B cell (primary cell): ENCODE data around the gene CREM. TPM values are rescaled to one million over a fixed set of nuclear protein-coding genes. Genes with fewer than 3 reads are reported as not detected.

Experiments
- ATAC-seq: fragments of 200-7000 bp; cut with Tn5 transposase; one replicate; pipeline ENCODE4 v1.10.0; 2021; ENCODE audit warnings: low read depth, mild to moderate bottlenecking, moderate number of reproducible peaks, moderate library complexity
- CTCF ChIA-PET: fragments of 350-600 bp; sonication (Branson Sonifier 250); formaldehyde crosslinking; loops from one replicate; lab custom pipeline; 2021; ENCODE audit warnings: antibody characterized with exemption, inconsistent platforms; lab: Charles Lee
- POLR2A ChIA-PET: fragments of 350-600 bp; sonication (Branson Sonifier 250); formaldehyde crosslinking; loops from one replicate; lab custom pipeline; 2021; ENCODE audit warnings: antibody characterized with exemption; lab: Charles Lee
- DNase-seq: peaks from one replicate; pipeline ENCODE4 v3.0.0; 2013
- H2AFZ ChIP-seq: 2 replicates; pipeline ENCODE4 v1.6.1; 2012; ENCODE audit warnings: mild to moderate bottlenecking, low read depth, low read length; ENCODE audit not compliant: insufficient read depth, poor library complexity, severe bottlenecking
- H3K27ac ChIP-seq, 2 donors: 1 replicate in 1 of 2; 2 replicates in 1 of 2; pipeline ENCODE4 v1.5.1; 2012 to 2013; ENCODE audit warnings: low read length in 2 of 2, mild to moderate bottlenecking in 2 of 2, moderate library complexity in 1 of 2
- H3K27me3 ChIP-seq, 4 experiments: fragments of 200-600 bp in 1 of 4; sonication (generic) in 1 of 4; replicated peaks in 1 of 4; 1 replicate in 2 of 4; 2 replicates in 2 of 4; pipeline versions ENCODE4 v1.6.1 to v1.7.0; 2013 to 2016; ENCODE audit warnings: low read length in 3 of 4, mild to moderate bottlenecking in 2 of 4, mixed read lengths in 1 of 4, moderate library complexity in 1 of 4; ENCODE audit not compliant: insufficient read depth in 4 of 4, control insufficient read depth in 3 of 4; ENCODE audit errors: control extremely low read depth in 1 of 4
- H3K36me3 ChIP-seq, 2 experiments: replicated peaks in 1 of 2; 1 replicate in 1 of 2; 2 replicates in 1 of 2; pipeline versions ENCODE4 v1.6.1 to v1.7.1; 2013; ENCODE audit warnings: low read length in 1 of 2; ENCODE audit not compliant: insufficient read depth in 2 of 2, control insufficient read depth in 1 of 2; ENCODE audit errors: control extremely low read depth in 1 of 2, extremely low read depth in 1 of 2
- H3K4me1 ChIP-seq, 2 donors: fragments of 200-600 bp in 1 of 2; sonication (generic) in 1 of 2; 1 replicate in 1 of 2; 2 replicates in 1 of 2; pipeline versions ENCODE4 v1.5.1 to v1.6.1; 2013 to 2017; ENCODE audit warnings: low read length in 2 of 2; ENCODE audit not compliant: control insufficient read depth in 2 of 2, insufficient read depth in 2 of 2
- H3K4me2 ChIP-seq: replicated peaks from 2 replicates; pipeline ENCODE3; 2012; ENCODE audit warnings: mild to moderate bottlenecking, low read depth, low read length; ENCODE audit not compliant: poor library complexity, severe bottlenecking
- H3K4me3 ChIP-seq, 5 experiments: fragments of 200-600 bp in 1 of 5; sonication (generic) in 1 of 5; 1 replicate in 3 of 5; 2 replicates in 2 of 5; pipeline versions ENCODE4 v1.5.1 to v1.7.0; 2011 to 2016; ENCODE audit warnings: low read length in 4 of 5, mild to moderate bottlenecking in 4 of 5, low read depth in 2 of 5, control low read depth in 1 of 5, moderate library complexity in 1 of 5; ENCODE audit not compliant: insufficient read depth in 1 of 5; ENCODE audit errors: control extremely low read depth in 1 of 5, extremely low read depth in 1 of 5
- H3K79me2 ChIP-seq: fragments of 200-600 bp; sonication (generic); one replicate; pipeline ENCODE4 v1.6.0; 2016; ENCODE audit warnings: low read length; ENCODE audit not compliant: control insufficient read depth, insufficient read depth
- H3K9ac ChIP-seq: fragments of 200-600 bp; sonication (generic); 2 replicates; pipeline ENCODE4 v1.6.1; 2017; ENCODE audit warnings: mild to moderate bottlenecking, low read length, moderate library complexity
- H3K9me3 ChIP-seq, 3 donors: one replicate each; pipeline versions ENCODE4 v1.6.1 to v1.7.1; 2013; ENCODE audit warnings: low read length in 2 of 3; ENCODE audit not compliant: control insufficient read depth in 2 of 3, insufficient read depth in 1 of 3; ENCODE audit errors: control extremely low read depth in 1 of 3
- H4K20me1 ChIP-seq: 2 replicates; pipeline ENCODE4 v1.6.0; 2012; ENCODE audit warnings: mild to moderate bottlenecking, low read length; ENCODE audit not compliant: insufficient read depth, control insufficient read depth, poor library complexity, severe bottlenecking
- H3K27ac Mint-ChIP-seq: one replicate; pipeline ENCODE4 v1.8.0; 2021; ENCODE audit warnings: mixed read lengths
- H3K27me3 Mint-ChIP-seq: one replicate; pipeline ENCODE4 v1.8.0; 2021; ENCODE audit warnings: mixed read lengths
- H3K4me1 Mint-ChIP-seq: one replicate; pipeline ENCODE4 v1.8.0; 2021; ENCODE audit warnings: mixed read lengths
- H3K4me3 Mint-ChIP-seq: one replicate; pipeline ENCODE4 v1.8.0; 2021; ENCODE audit warnings: mixed read lengths
- H3K9me3 Mint-ChIP-seq: one replicate; pipeline ENCODE4 v1.8.0; 2022; ENCODE audit warnings: mixed read lengths; ENCODE audit not compliant: insufficient read depth
- CTCF ChIP-seq: fragments of 200-600 bp; IDR thresholded peaks from one replicate; pipeline ENCODE4 v1.8.0; 2022; ENCODE audit warnings: antibody characterized with exemption, mild to moderate bottlenecking
- EZH2 ChIP-seq: IDR thresholded peaks from 2 replicates; pipeline ENCODE4 v1.6.1; 2012; ENCODE audit warnings: borderline replicate concordance, low read depth, mild to moderate bottlenecking, moderate library complexity, low read length; ENCODE audit not compliant: insufficient read depth, poor library complexity, severe bottlenecking
- WGBS: methylation state at CpG from one replicate; pipeline ENCODE4 v1.1.5; 2013; ENCODE audit warnings: missing lambda C conversion rate; ENCODE audit not compliant: insufficient coverage; 5-methylcytosine and 5-hydroxymethylcytosine counted together
- intact Hi-C: fragments of 100-400 bp; cut with micrococcal nuclease; formaldehyde crosslinking; loops from one replicate; pipeline ENCODE4 v1.10.0; 2022
- polyA plus RNA-seq: library from polyadenylated mRNA; depleted of rRNA; stranded (reverse); fragments of >200 nt; gene quantifications from 2 replicates; pipeline ENCODE4 v1.2.3, GENCODE V29; 2012
- total RNA-seq, 2 donors: library from RNA; stranded (reverse); fragments of 120-200 nt in 1 of 2; gene quantifications; 1 replicate in 1 of 2; 2 replicates in 1 of 2; pipeline versions ENCODE4 v1.2.3 to v1.2.4, GENCODE V29; 2013 to 2022

Gene CREM
- total and polyA plus RNA-seq, 2 donors (not counting 1 experiment from before 2014, with no cell fraction given), result 7.3 to 94.6 TPM

- Histone ChIP-seq H4K20me1 (peaks cover 63% of the 10 kb centered on the region), H3K4me3 (no peak overlapping the region), H2AFZ (no peak overlapping the region), H3K9ac (no peak overlapping the region), H3K4me1 (peaks cover 9 to 10% of the 10 kb centered on the region in 2 donors), H3K9me3 (peaks cover 0 to 2% (median 1%) of the 10 kb centered on the region in 3 donors), H3K27ac (no peak overlapping the region), H3K79me2 (peaks cover 98% of the 10 kb centered on the region), H3K4me2 (no peak overlapping the region), H3K27me3 (no peaks in the 10 kb centered on the region), H3K36me3 (peaks cover 5 to 13% of the 10 kb centered on the region in 2 experiments)
- intact Hi-C loops, result no loop called here
- no CpG with 5 or more reads among the region's 1 CpG for WGBS
- no peak overlapping the region for H3K27ac Mint-ChIP-seq
- peaks cover 45% of the 10 kb centered on the region for H3K4me1 Mint-ChIP-seq
- ChIA-PET CTCF (interaction anchor here (1.5 kb wide), 1 partner anchor 37 kb away, joined by 3 read pairs; no protein-coding TSS in a partner anchor), POLR2A (no interaction called here)
- DNase-seq (no peak), ATAC-seq (no peak)
- TF ChIP-seq EZH2, result no peak
- no peak for TF ChIP-seq CTCF
- peaks cover 4% of the 10 kb centered on the region for H3K9me3 Mint-ChIP-seq
- no peak overlapping the region for H3K4me3 Mint-ChIP-seq
- H3K27me3 Mint-ChIP-seq, result no peaks in the 10 kb centered on the region
These were observed 43.4 kb upstream of the CREM start for GRCh38 chr10:35083242-35083641.

- peak overlapping the region; percentile 62 to 92 (median 80) for H3K4me3 ChIP-seq
- H3K79me2 ChIP-seq, result peaks cover 57% of the 10 kb centered on the region
- Mint-ChIP-seq H3K9me3 (no peaks in the 10 kb centered on the region), H3K27me3 (no peaks in the 10 kb centered on the region), H3K27ac (peak overlapping the region; percentile 93), H3K4me1 (peaks cover 50% of the 10 kb centered on the region), H3K4me3 (peak overlapping the region; percentile 89)
- H4K20me1 ChIP-seq, result peaks cover 22% of the 10 kb centered on the region
- peaks cover 29 to 31% of the 10 kb centered on the region in 2 donors for H3K4me1 ChIP-seq
- DNase-seq, result peak; percentile 50
- H3K9me3 ChIP-seq, result no peaks in the 10 kb centered on the region
- H2AFZ ChIP-seq, result peak overlapping the region; percentile 93
- TF ChIP-seq EZH2 (no peak), CTCF (no peak)
- peak overlapping the region; percentile 95 to 98 for H3K27ac ChIP-seq
- WGBS, result 0% methylated on average over 14 of the region's 27 CpGs
- no peaks in the 10 kb centered on the region for H3K36me3 ChIP-seq
- ChIA-PET CTCF (interaction anchor here (1.4 to 2.9 kb wide), 3 partner anchors 31 to 128 kb away, joined by 3 to 15 read pairs (median 11); no protein-coding TSS in a partner anchor), POLR2A (interaction anchor here (0.6 to 2.2 kb wide), 3 partner anchors 37 to 111 kb away, joined by 3 to 9 read pairs (median 4); partner anchors contain the start of gene CREM)
- peak overlapping the region; percentile 74 for H3K4me2 ChIP-seq
- peak; percentile 4 for ATAC-seq
- no peaks in the 10 kb centered on the region for H3K27me3 ChIP-seq
- H3K9ac ChIP-seq, result peak overlapping the region; percentile 89
- intact Hi-C loops, result loop anchor here (1.0 kb wide), 4 partner anchors 37 to 290 kb away; partner anchors contain the start of genes CCNY and CREM
These were observed 37.0 kb upstream of the CREM start for GRCh38 chr10:35089611-35090161.
